Gastrocnemius medialis (tissue), 4 donors: ENCODE measurements around the gene CENPT.

ENCODE experiments used
- CTCF ChIP-seq, 5 experiments: fragments of 450-650 bp in 3 of 5; fragments of 200-600 bp in 2 of 5; sonication (generic) in 2 of 5; IDR thresholded peaks in 4 of 5; conservative IDR thresholded peaks in 1 of 5; 1 replicate in 4 of 5; 2 replicates in 1 of 5; pipeline ENCODE4 v1.5.1; 2016 to 2019; ENCODE audit warnings: antibody characterized with exemption in 5 of 5, mild to moderate bottlenecking in 3 of 5, moderate library complexity in 3 of 5
- POLR2A ChIP-seq, 2 donors: fragments of 450-650 bp; IDR thresholded peaks; one replicate each; pipeline ENCODE4 v1.6.1; 2017; ENCODE audit warnings: antibody characterized with exemption in 2 of 2, mild to moderate bottlenecking in 2 of 2, moderate library complexity in 2 of 2

DNA sequence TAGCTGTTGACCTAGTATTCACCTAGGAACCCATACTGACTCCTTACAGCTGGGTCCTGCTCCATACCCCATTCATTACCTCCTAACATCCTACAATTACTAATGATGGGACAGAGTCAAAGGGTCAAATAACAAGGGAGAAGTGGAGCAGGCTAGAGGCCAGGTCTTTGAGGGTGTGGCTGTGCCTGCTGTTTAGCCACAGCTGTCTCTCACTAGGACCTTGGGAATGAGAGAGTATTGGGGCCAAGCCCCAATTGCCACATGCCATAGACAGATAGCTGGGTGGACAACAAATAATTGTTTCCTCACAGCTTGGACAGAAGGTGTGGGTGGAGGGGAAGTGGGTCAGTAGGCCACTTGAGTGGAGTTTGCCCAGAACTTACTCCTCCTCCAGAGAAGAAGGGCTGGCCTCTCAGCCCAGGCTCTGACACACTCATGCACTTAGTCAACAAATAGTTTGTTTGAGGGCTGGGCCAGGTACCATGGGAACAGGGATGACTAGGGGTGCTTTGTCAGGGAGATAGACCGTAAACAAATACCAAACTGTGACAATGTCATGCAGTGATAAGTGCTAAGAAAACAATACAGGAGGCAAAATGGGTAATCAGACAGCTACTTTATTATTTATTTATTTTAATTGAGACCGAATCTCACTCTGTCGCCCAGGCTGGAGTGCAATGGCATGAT, 10.2 kb upstream of the CENPT start:
- TF ChIP-seq CTCF (IDR thresholded peaks at IDR 0.05 in 4 of 5, conservative IDR thresholded peaks at IDR 0.05 in 1 of 5): no peak
- TF ChIP-seq POLR2A (IDR thresholded peaks at IDR 0.05): no peak
